ENCODE data around the gene LGR4.

DNA sequence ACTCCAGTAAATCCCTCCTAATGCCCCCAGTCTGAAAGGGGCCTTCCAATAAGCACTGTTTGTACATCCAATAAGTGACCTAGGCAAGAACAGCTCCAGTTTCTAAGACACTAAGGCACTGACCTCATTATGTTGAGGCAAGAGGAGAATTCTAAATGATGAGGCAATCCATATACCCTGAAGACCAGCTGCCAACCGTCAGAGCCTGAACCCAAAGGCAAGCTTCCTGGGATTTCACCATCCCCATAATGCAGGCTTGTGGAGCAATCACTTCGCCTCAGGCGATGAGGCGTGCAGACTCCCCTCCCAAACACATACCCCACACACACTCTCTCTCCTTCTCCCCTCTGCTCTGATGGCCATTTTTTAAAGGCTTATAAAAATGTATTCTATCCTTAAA lies 49.5 kb downstream of the LGR4 start:
- TF ChIP-seq CTCF (IDR thresholded peaks at IDR 0.05 in 2 of 3, conservative IDR thresholded peaks at IDR 0.05 in 1 of 3; ENCODE audit: control insufficient read depth in 2 of 3, extremely low read depth in 1 of 3, insufficient read depth in 1 of 3, low read depth in 3 of 3, low read length in 3 of 3) (no peak), SREBF2 (IDR thresholded peaks at IDR 0.05; ENCODE audit: low read length) (no peak), RELA (IDR thresholded peaks at IDR 0.05; ENCODE audit: borderline replicate concordance, partially characterized antibody) (no peak), FOXM1 (IDR thresholded peaks at IDR 0.05; ENCODE audit: low read depth, low read length) (no peak), ZNF384 (IDR thresholded peaks at IDR 0.05; ENCODE audit: borderline replicate concordance, low read depth, low read length) (no peak), CBX3 (IDR thresholded peaks at IDR 0.05; ENCODE audit: borderline replicate concordance, low read depth) (no peak), ASH2L (IDR thresholded peaks at IDR 0.05; ENCODE audit: borderline replicate concordance, low read depth) (no peak), ELK1 (IDR thresholded peaks at IDR 0.05; ENCODE audit: low read depth, low read length) (no peak), SIN3A (IDR thresholded peaks at IDR 0.05; ENCODE audit: low read depth, low read length) (no peak), EZH2 (IDR thresholded peaks at IDR 0.05; ENCODE audit: borderline replicate concordance, control insufficient read depth, low read depth, low read length) (no peak), POLR2A (IDR thresholded peaks at IDR 0.05; ENCODE audit: low read depth, low read length) (no peak), HDAC6 (IDR thresholded peaks at IDR 0.05; ENCODE audit: unreplicated experiment) (no peak)

All from GM12878 (cell line).